GM12878 (cell line): Measurements from ENCODE around the gene SEC63.
"Not testable (repeated sequence)": the region's sequence is repeated elsewhere in the genome, so short reads cannot be mapped to it uniquely, and the experiment has no call there.

Experiments used
- EP300 ChIP-seq, 2 experiments: fragments of 150-350 bp in 1 of 2; IDR thresholded peaks; 2 replicates each; pipeline ENCODE4 v1.6.1; 2011 to 2012; ENCODE audit warnings: low read depth in 2 of 2, low read length in 2 of 2, borderline replicate concordance in 1 of 2, improper control_type of control experiment in 1 of 2, inconsistent platforms in 1 of 2; ENCODE audit not compliant: control insufficient read depth in 1 of 2
- EZH2 ChIP-seq: IDR thresholded peaks from 2 replicates; pipeline ENCODE4 v1.6.1; 2012; ENCODE audit warnings: low read depth, mild to moderate bottlenecking, control low read depth, inconsistent platforms, low read length, borderline replicate concordance; ENCODE audit not compliant: control insufficient read depth
- GABPA ChIP-seq: IDR thresholded peaks from 2 replicates; pipeline ENCODE4 v1.6.1; 2014; ENCODE audit warnings: antibody characterized with exemption, low read depth, mild to moderate bottlenecking, inconsistent platforms
- HDAC2 ChIP-seq: fragments of 200-600 bp; sonication (generic); IDR thresholded peaks from 2 replicates; pipeline ENCODE4 v1.6.1; 2017
- MYC ChIP-seq: IDR thresholded peaks from 2 replicates; pipeline ENCODE4 v1.6.1; 2011; ENCODE audit warnings: mild to moderate bottlenecking, low read length, moderate library complexity, inconsistent platforms; ENCODE audit not compliant: insufficient read depth, insufficient replicate concordance, insufficient read length, severe bottlenecking
- NFIC ChIP-seq: IDR thresholded peaks from 2 replicates; pipeline ENCODE4 v1.6.1; 2012; ENCODE audit warnings: low read depth, mild to moderate bottlenecking, inconsistent platforms, low read length, moderate library complexity
- POLR2A ChIP-seq: IDR thresholded peaks from 2 replicates; pipeline ENCODE4 v1.6.1; 2011; ENCODE audit warnings: low read depth, mild to moderate bottlenecking, low read length
- POLR2AphosphoS5 ChIP-seq: IDR thresholded peaks from 2 replicates; pipeline ENCODE4 v1.6.1; 2011; ENCODE audit warnings: mild to moderate bottlenecking, low read length, inconsistent platforms
- TAF1 ChIP-seq: IDR thresholded peaks from 2 replicates; pipeline ENCODE4 v1.6.1; 2011; ENCODE audit warnings: mild to moderate bottlenecking, low read depth, low read length, borderline replicate concordance
- ZNF207 ChIP-seq: fragments of 450-650 bp; IDR thresholded peaks from 2 replicates; pipeline ENCODE4 v1.6.1; 2014; ENCODE audit warnings: antibody characterized with exemption, mild to moderate bottlenecking, borderline replicate concordance
- TF ChIP-seq, protein P1 (sequence below): IDR thresholded peaks from 2 replicates; pipeline ENCODE4 v1.6.1; 2012; ENCODE audit warnings: improper control_type of control experiment, low read depth, low read length; ENCODE audit not compliant: insufficient replicate concordance
- TF ChIP-seq, protein P2 (sequence below), 3 experiments: IDR thresholded peaks in 2 of 3; conservative IDR thresholded peaks in 1 of 3; 2 replicates each; pipeline ENCODE4 v1.5.1; 2011; ENCODE audit warnings: low read depth in 3 of 3, low read length in 3 of 3, mild to moderate bottlenecking in 3 of 3, control low read depth in 2 of 3, moderate library complexity in 2 of 3, inconsistent platforms in 1 of 3, mixed read lengths in 1 of 3; ENCODE audit not compliant: control insufficient read depth in 2 of 3, insufficient read depth in 1 of 3; ENCODE audit errors: extremely low read depth in 1 of 3

DNA sequence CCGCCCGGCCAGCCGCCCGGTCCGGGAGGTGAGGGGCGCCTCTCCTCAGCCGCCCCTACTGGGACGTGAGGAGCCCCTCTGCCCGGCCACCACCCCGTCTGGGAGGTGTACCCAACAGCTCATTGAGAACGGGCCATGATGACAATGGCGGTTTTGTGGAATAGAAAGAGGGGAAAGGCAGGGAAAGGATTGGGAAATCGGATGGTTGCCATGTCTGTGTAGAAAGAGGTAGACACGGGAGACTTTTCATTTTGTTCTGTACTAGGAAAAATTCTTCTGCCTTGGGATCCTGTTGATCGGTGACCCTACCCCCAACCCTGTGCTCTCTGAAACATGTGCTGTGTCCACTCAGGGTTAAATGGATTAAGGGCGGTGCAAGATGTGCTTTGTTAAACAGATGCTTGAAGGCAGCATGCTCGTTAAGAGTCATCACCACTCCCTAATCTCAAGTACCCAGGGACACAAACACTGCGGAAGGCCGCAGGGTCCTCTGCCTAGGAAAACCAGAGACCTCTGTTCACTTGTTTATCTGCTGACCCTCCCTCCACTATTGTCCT lies 4.1 kb downstream of the SEC63 start:
- TF ChIP-seq, protein P1, sequence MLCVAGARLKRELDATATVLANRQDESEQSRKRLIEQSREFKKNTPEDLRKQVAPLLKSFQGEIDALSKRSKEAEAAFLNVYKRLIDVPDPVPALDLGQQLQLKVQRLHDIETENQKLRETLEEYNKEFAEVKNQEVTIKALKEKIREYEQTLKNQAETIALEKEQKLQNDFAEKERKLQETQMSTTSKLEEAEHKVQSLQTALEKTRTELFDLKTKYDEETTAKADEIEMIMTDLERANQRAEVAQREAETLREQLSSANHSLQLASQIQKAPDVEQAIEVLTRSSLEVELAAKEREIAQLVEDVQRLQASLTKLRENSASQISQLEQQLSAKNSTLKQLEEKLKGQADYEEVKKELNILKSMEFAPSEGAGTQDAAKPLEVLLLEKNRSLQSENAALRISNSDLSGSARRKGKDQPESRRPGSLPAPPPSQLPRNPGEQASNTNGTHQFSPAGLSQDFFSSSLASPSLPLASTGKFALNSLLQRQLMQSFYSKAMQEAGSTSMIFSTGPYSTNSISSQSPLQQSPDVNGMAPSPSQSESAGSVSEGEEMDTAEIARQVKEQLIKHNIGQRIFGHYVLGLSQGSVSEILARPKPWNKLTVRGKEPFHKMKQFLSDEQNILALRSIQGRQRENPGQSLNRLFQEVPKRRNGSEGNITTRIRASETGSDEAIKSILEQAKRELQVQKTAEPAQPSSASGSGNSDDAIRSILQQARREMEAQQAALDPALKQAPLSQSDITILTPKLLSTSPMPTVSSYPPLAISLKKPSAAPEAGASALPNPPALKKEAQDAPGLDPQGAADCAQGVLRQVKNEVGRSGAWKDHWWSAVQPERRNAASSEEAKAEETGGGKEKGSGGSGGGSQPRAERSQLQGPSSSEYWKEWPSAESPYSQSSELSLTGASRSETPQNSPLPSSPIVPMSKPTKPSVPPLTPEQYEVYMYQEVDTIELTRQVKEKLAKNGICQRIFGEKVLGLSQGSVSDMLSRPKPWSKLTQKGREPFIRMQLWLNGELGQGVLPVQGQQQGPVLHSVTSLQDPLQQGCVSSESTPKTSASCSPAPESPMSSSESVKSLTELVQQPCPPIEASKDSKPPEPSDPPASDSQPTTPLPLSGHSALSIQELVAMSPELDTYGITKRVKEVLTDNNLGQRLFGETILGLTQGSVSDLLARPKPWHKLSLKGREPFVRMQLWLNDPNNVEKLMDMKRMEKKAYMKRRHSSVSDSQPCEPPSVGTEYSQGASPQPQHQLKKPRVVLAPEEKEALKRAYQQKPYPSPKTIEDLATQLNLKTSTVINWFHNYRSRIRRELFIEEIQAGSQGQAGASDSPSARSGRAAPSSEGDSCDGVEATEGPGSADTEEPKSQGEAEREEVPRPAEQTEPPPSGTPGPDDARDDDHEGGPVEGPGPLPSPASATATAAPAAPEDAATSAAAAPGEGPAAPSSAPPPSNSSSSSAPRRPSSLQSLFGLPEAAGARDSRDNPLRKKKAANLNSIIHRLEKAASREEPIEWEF, result not testable (repeated sequence)
- TF ChIP-seq, protein P2, sequence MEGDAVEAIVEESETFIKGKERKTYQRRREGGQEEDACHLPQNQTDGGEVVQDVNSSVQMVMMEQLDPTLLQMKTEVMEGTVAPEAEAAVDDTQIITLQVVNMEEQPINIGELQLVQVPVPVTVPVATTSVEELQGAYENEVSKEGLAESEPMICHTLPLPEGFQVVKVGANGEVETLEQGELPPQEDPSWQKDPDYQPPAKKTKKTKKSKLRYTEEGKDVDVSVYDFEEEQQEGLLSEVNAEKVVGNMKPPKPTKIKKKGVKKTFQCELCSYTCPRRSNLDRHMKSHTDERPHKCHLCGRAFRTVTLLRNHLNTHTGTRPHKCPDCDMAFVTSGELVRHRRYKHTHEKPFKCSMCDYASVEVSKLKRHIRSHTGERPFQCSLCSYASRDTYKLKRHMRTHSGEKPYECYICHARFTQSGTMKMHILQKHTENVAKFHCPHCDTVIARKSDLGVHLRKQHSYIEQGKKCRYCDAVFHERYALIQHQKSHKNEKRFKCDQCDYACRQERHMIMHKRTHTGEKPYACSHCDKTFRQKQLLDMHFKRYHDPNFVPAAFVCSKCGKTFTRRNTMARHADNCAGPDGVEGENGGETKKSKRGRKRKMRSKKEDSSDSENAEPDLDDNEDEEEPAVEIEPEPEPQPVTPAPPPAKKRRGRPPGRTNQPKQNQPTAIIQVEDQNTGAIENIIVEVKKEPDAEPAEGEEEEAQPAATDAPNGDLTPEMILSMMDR (IDR thresholded peaks at IDR 0.05 in 2 of 3, conservative IDR thresholded peaks at IDR 0.05 in 1 of 3; ENCODE audit: control insufficient read depth in 2 of 3, extremely low read depth in 1 of 3, insufficient read depth in 1 of 3, low read depth in 3 of 3, low read length in 3 of 3), result not testable (repeated sequence)
- TF ChIP-seq HDAC2; POLR2AphosphoS5; NFIC; POLR2A; EP300 (IDR thresholded peaks at IDR 0.05; ENCODE audit: borderline replicate concordance in 1 of 2, control insufficient read depth in 1 of 2, low read depth in 2 of 2, low read length in 2 of 2); EZH2; TAF1; GABPA; ZNF207; MYC: not testable (repeated sequence)
